Keratinocyte (primary cell): ENCODE measurements around the gene TEN1.

Experiments
- EZH2 ChIP-seq: IDR thresholded peaks from one replicate; pipeline ENCODE4 v1.6.1; 2012; ENCODE audit warnings: inconsistent platforms, mild to moderate bottlenecking, low read length, moderate library complexity
- TF ChIP-seq, protein P1 (sequence below), 3 experiments: IDR thresholded peaks in 1 of 3; conservative IDR thresholded peaks in 1 of 3; optimal IDR thresholded peaks in 1 of 3; 2 replicates in 2 of 3; 3 replicates in 1 of 3; pipeline versions ENCODE3 to v1.5.1; 2011; ENCODE audit warnings: low read length in 3 of 3, mild to moderate bottlenecking in 3 of 3, moderate library complexity in 2 of 3, control low read depth in 1 of 3, inconsistent platforms in 1 of 3; ENCODE audit not compliant: insufficient read depth in 2 of 3; ENCODE audit errors: extremely low read depth in 1 of 3

DNA sequence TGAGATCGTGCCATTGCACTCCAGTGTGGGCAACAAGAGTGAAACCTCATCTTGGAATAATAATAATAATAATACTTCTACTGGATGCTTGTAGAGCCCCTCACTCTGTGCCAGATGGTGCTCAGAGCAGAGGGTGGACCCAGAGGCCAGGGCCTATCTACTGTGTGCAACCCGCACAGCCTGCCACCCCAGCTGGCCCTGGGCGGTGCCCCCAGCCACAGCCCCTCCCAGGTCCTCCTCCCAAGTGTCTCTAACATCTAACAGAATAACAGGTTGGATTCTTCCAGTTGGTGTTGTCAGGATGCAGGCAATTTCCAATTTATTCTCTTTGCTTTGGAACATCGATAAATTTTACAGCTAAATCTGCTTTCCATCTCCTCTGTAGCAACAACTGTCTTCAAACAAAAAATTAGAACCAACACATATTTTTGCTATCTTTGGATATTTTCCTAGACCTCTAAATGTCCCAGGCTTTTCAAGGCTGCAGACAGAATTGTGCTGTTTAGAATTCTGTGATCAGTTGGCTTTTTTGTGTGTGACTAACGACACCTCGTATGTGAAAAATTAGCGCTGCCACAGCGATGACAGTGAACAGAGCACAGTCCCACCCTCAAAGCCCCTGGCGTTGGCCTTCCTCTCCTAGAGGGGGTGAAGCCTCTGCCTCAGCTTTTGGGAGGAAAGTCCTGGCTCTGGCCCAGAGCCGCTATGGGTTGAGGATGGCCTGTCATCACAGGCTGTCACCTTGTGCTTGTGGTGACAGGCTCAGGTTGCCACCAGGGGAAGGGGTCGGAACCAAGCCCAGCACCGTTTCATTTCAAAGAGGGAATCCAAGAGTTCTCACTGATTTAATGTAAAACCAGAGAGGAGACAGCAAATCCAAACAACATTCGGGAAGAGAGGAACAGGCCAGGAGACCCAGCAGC lies 55.6 kb downstream of the TEN1 start:
- TF ChIP-seq, protein P1, sequence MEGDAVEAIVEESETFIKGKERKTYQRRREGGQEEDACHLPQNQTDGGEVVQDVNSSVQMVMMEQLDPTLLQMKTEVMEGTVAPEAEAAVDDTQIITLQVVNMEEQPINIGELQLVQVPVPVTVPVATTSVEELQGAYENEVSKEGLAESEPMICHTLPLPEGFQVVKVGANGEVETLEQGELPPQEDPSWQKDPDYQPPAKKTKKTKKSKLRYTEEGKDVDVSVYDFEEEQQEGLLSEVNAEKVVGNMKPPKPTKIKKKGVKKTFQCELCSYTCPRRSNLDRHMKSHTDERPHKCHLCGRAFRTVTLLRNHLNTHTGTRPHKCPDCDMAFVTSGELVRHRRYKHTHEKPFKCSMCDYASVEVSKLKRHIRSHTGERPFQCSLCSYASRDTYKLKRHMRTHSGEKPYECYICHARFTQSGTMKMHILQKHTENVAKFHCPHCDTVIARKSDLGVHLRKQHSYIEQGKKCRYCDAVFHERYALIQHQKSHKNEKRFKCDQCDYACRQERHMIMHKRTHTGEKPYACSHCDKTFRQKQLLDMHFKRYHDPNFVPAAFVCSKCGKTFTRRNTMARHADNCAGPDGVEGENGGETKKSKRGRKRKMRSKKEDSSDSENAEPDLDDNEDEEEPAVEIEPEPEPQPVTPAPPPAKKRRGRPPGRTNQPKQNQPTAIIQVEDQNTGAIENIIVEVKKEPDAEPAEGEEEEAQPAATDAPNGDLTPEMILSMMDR (optimal IDR thresholded peaks at IDR 0.05 in 1 of 3, IDR thresholded peaks at IDR 0.05 in 1 of 3, conservative IDR thresholded peaks at IDR 0.05 in 1 of 3; ENCODE audit: extremely low read depth in 1 of 3, insufficient read depth in 2 of 3, low read length in 3 of 3) = no peak
- no peak for TF ChIP-seq EZH2
